HepG2 (cell line): ENCODE results near the gene SMIM12.

ENCODE experiments used
- CEBPG ChIP-seq: IDR thresholded peaks from 2 replicates; pipeline ENCODE4 v1.6.1; 2016
- CTCF ChIP-seq: sonication (generic); formaldehyde crosslinking; IDR thresholded peaks from 2 replicates; pipeline ENCODE4 v1.5.0; 2020; ENCODE audit warnings: mild to moderate bottlenecking, missing genetic modification reagents, moderate library complexity
- PHF8 ChIP-seq: sonication (generic); formaldehyde crosslinking; IDR thresholded peaks from 2 replicates; pipeline ENCODE4 v1.5.0; 2020; ENCODE audit warnings: missing genetic modification reagents
- PLSCR1 ChIP-seq: sonication (generic); formaldehyde crosslinking; IDR thresholded peaks from 2 replicates; pipeline ENCODE4 v1.5.0; 2020; ENCODE audit warnings: missing genetic modification reagents, mild to moderate bottlenecking, borderline replicate concordance
- POLR2A ChIP-seq, 2 experiments: IDR thresholded peaks; 2 replicates each; pipeline ENCODE4 v1.6.1; 2011; ENCODE audit warnings: low read depth in 2 of 2, low read length in 2 of 2, mild to moderate bottlenecking in 1 of 2, moderate library complexity in 1 of 2; ENCODE audit not compliant: insufficient read depth in 1 of 2
- SMARCC2 ChIP-seq: fragments of 450-650 bp; IDR thresholded peaks from 2 replicates; pipeline ENCODE4 v1.6.1; 2017; ENCODE audit warnings: antibody characterized with exemption, mild to moderate bottlenecking
- ZBTB3 ChIP-seq: sonication (generic); formaldehyde crosslinking; IDR thresholded peaks from 2 replicates; pipeline ENCODE4 v1.4.0; 2020; ENCODE audit warnings: low read depth, mild to moderate bottlenecking, moderate library complexity, missing genetic modification reagents, borderline replicate concordance
- ZFAT ChIP-seq: sonication (generic); formaldehyde crosslinking; conservative IDR thresholded peaks from 2 replicates; pipeline ENCODE4 v1.8.1; 2023; ENCODE audit warnings: missing genetic modification reagents, inconsistent platforms
- ZNF670 ChIP-seq: sonication (generic); formaldehyde crosslinking; IDR thresholded peaks from 2 replicates; pipeline ENCODE4 v1.8.0; 2022; ENCODE audit warnings: mild to moderate bottlenecking, missing genetic modification reagents, borderline replicate concordance
- TF ChIP-seq, protein P1 (sequence below): sonication (generic); formaldehyde crosslinking; IDR thresholded peaks from 2 replicates; pipeline ENCODE4 v1.5.0; 2020; ENCODE audit warnings: missing genetic modification reagents
- TF ChIP-seq, protein P2 (sequence below): sonication (generic); formaldehyde crosslinking; IDR thresholded peaks from 2 replicates; pipeline ENCODE4 v1.8.1; 2023; ENCODE audit warnings: missing genetic modification reagents, inconsistent platforms, borderline replicate concordance

DNA sequence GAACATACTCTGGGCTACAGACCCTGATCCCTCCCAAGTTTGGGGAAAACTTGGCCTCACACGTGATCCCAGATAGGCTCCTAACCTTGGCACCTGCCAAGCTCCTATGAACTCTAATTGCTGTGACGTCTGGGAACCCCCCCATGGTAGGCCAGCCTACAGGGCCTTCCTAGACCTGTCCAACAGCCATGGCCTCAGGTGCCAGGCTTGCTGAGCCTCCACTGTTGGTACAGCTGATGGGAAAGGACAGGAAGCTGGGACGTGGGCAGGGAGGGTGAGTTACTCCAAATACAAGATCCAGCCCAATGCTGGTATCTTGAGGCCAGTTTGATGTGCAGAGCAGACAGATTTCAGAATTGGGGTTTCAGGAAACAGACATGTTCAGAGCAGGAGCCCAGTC lies 19.1 kb downstream of the SMIM12 start:
- no peak for TF ChIP-seq CTCF (CRISPR knock-in tag)
- no peak for TF ChIP-seq ZFAT
- TF ChIP-seq CEBPG (CRISPR knock-in tag), result no peak
- TF ChIP-seq PLSCR1 (CRISPR knock-in tag), result no peak
- no peak for TF ChIP-seq SMARCC2
- TF ChIP-seq ZBTB3 (CRISPR knock-in tag), result no peak
- no peak for TF ChIP-seq PHF8 (CRISPR knock-in tag)
- TF ChIP-seq POLR2A (IDR thresholded peaks at IDR 0.05; ENCODE audit: insufficient read depth in 1 of 2, low read depth in 2 of 2, low read length in 2 of 2), result no peak
- no peak for TF ChIP-seq ZNF670 (CRISPR knock-in tag)
- TF ChIP-seq, protein P1, sequence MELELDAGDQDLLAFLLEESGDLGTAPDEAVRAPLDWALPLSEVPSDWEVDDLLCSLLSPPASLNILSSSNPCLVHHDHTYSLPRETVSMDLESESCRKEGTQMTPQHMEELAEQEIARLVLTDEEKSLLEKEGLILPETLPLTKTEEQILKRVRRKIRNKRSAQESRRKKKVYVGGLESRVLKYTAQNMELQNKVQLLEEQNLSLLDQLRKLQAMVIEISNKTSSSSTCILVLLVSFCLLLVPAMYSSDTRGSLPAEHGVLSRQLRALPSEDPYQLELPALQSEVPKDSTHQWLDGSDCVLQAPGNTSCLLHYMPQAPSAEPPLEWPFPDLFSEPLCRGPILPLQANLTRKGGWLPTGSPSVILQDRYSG (CRISPR knock-in tag), result no peak
- TF ChIP-seq, protein P2, sequence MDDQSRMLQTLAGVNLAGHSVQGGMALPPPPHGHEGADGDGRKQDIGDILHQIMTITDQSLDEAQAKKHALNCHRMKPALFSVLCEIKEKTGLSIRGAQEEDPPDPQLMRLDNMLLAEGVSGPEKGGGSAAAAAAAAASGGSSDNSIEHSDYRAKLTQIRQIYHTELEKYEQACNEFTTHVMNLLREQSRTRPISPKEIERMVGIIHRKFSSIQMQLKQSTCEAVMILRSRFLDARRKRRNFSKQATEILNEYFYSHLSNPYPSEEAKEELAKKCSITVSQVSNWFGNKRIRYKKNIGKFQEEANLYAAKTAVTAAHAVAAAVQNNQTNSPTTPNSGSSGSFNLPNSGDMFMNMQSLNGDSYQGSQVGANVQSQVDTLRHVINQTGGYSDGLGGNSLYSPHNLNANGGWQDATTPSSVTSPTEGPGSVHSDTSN (CRISPR knock-in tag), result no peak
